Stimulated activated CD4-positive, alpha-beta T cell treated with anti-CD3 and anti-CD28 coated beads, TNF-alpha, amount 100 ng/mL, for 24 hours (primary cell): ENCODE results near the gene TRIM46.
A peak's percentile ranks its signal among the peaks of the same experiment; 100 is the strongest.
"Not testable (repeated sequence)": the region's sequence is repeated elsewhere in the genome, so short reads cannot be mapped to it uniquely, and the experiment has no call there.

ENCODE experiments used
- DNase-seq, 3 experiments: peaks; one replicate each; pipeline ENCODE4 v3.0.0-alpha.2; 2020; ENCODE audit warnings: low read depth in 3 of 3

Gene TRIM46

DNA sequence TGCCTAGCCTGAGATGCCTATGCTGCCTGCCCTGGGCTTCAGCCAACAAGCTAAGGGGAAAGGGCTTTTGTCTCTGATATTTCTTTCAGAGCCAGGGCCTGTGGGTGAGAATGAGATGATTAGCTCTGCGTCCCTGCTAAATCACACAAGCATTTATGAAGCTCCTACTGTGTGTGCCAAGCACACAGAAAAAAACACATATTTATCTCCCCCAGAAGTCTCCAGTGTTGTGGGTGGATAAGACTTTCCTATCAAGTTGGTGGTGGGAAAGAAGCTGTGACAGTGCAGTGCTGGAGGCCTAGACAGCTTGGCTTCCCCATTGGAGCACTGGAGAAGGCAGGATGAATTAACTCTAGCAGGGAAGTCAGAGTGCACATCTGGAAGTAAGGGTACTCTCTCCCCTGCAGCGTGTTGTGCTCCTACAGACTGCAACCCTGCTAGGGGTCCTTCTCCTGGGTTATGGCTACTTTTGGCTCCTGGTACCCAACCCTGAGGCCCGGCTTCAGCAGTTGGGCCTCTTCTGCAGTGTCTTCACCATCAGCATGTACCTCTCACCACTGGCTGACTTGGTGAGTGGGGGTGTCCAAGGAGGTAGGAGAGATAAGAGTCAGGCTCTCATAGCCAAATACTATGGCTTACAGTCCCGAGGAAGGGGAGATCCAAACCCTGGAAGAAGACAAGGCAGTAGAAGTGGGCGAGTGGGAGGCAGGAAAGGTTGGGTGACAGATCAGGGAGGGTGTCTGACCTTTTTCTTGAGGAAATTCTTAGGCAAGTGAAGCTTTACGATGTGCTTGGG, 36.3 kb upstream of the TRIM46 start:
- no peak for DNase-seq

DNA sequence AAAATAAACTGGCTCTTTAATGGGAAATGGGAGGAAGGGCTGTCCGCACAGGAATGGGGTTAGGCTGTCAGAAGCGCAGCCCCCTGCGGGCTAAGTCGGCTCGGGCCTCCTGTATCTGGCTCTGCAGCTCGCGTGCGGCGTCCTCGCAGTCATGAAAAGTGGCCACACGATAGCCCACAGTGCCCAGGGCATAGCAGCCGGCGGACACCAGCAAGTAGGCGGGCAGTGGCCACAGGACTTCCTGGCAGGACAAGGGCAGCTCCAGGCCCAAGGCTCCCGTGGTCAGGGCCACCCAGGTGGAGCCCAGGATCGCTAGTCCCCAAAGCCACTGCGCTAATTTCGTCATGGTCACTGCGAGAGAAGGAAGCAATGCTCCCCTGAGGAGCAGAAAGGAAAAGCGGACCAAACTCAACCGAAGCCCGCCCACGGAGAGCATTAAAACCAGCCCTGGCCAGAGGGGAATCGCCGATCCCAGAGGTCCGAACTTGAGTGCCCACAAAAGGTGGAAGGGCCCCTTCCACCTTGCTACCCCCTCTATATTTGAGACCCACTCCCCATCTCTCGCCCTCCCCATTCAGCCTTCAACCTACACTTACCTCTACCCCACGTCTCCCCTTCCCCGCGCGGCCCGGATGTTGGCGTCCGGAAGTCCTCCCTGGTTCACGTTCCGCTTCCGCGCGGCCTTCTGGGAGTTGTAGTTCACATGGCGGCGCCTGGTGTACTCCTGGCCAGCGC, 33.6 kb upstream of the TRIM46 start, which contains the start of gene DPM3:
TSS of gene DPM3 (minus strand) at position 637 of the 735 bp plus-strand sequence. CDS start at position 346, 291 bp downstream.
- DNase-seq = peak; percentile 85 to 91 (median 86)

DNA sequence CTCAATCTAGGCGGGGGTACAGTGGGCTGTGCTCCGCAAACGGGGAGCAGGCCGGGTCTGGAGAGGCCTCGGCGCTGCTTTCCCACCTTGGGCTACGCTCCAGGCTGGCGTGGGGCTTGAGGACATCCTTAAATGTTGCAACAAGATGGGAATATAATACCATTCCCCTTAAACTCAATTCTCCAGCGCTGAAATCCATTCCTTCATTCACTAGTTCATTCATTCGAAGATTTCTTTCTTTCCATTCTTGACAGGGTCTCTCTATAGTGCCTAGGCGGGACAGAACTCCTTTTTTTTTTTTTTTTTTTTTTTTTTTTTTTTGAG, 33.1 kb upstream of the TRIM46 start:
- no peak for DNase-seq

DNA sequence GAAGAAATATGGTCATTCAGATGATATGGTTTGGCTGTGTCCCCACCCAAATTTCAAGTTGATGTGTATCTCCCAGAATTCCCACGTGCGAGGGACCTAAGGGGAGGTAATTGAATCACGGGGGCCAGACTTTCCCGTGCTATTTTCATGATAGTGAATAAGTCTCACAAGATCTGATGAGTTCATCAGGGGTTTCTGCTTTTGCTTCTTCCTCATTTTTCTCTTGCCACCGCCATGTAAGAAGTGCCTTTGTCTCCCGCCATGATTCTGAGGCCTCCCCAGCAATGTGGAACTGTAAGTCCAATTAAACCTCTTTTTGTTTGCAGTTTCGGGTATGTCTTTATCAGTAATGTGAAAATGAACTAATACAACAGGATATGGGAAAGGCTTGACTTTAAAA, 31.9 kb upstream of the TRIM46 start:
- no peak for DNase-seq

DNA sequence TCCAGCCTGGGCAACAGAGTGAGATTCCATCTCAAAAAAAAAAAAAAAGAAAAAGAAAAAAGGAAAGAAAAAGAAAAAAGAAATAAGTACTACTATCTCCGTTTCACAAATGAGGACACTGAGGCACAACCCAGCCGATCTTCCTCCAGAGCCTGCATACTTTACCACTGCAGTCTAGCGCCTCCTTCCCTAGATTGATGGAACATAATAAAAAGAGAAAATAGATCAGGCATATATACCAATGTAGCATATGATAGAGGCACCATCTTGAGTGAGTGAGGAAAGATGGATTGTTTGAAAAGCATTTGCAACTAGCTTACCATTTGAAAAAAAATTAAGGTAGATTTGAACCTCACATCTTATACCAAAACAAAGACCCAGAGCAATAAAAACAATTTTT, 28.2 kb upstream of the TRIM46 start:
- DNase-seq = no peak

DNA sequence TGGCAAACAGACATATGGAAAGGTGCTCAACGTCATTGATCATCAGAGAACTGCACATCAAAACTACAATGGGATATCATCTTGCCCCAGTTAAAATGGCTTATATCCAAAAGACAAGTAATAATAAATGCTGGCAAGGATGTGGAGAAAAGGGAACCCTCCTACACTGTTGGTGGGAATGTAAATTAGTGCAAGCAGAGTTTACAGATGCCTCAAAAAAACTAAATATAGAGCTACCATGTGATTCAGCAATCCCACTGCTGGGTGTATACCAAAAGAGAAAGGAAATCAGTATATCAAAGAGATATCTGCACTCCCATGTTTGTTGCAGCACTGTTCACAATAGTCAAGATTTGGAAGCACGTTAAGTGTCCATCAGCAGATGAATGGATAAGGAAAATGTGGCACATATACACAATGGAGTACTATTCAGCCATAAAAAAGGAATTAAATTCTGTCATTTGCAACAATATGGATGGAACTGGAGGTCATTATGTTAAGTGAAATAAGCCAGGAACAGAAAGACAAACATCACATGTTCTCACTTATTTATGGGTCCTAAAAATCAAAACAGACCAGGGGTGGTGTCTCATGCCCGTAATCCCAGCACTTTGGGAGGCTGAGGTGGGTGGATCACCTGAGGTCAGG, 17.5 kb upstream of the TRIM46 start:
- DNase-seq = not testable (repeated sequence)

DNA sequence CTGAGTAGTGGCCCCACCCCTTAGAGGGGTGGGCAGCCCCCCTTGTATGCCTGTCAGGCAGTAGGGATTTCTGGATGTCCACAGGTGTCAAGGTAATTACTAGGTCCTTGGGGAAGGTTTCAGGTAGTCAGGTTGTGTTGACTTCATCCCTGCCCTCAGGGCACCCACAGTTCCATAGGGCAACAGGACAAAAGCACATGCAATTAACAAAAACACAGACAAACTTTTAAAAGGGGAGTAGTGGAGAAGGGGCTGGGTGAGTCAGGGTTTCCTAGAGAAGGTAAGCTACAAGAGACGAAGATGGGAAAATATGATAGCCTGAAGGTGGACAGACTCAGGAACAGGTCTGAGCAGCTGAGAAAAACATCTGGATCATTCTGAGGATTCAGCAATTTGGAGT, 14.7 kb upstream of the TRIM46 start:
- no peak for DNase-seq

DNA sequence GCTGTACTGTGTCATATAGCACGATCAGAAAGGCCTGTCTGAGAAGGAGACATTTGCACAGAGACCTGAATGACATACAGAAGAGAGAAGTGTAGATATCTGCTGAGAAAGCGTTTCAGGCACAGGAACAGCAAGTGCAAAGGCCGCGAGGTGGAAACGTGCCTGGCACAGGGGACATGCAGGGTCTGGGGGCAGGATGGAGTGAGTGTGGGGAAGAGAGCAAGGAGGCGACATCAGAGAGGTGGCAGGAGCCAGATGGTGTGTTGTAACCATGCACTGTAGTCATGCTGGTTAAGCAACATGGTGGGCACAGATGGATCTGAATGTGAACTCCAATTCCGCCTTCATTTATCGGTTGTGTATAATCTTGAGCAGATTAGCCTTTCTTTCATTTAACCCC, 13.5 kb upstream of the TRIM46 start:
- DNase-seq = no peak

DNA sequence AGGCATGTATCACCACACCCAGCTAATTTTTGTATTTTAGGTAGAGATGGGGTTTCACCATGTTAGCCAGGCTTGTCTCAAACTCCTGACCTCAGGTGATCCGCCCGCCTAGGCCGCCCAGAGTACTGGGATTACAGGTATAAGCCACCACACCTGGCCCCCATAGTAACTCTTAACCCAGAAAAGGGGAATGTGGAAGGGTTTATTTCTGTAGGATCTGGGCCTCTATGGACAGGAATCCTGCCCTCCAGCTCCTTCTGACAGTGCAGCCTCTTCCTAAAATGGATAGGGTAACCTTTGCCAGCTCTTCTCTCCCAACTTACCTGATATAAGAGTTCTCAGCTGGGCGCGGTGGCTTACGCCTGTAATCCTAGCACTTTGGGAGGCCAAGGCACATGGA, 11.0 kb upstream of the TRIM46 start:
- DNase-seq = not testable (repeated sequence)

DNA sequence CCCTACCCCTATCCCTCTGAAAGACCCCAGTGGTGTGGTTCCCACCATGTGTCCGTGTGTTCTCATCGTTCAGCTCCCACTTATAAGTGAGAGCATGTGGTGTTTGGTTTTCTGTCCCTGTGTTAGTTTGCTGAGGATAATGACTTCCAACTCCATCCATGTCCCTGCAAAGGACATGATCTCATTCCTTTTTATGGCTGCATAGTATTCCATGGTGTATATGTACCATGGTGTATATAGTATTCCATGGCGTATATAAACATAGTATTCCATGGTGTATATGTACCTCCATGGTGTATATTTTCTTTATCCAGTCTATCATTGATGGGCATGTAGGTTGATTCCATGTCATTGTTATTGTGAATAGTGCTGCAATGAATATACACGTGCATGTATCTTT, 9.9 kb upstream of the TRIM46 start:
- not testable (repeated sequence) for DNase-seq

DNA sequence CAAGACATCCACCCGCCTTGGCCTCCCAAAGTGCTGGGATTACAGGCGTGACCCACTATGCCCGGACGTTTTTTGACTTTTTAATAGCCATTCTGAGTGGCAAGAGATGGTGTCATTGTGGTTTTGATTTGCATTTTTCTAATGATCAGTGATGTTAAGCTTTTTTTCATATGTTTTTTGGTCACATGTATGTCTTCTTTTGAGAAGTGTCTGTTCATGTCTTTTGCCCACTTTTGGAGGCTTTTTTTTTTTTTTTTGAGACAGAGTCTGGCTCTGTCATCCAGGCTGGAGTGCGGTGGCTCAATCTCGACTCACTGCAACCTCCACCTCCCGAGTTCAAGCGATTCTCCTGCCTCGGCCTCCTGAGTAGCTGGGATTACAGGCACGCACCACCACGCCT, 9.0 kb upstream of the TRIM46 start:
- not testable (repeated sequence) for DNase-seq

DNA sequence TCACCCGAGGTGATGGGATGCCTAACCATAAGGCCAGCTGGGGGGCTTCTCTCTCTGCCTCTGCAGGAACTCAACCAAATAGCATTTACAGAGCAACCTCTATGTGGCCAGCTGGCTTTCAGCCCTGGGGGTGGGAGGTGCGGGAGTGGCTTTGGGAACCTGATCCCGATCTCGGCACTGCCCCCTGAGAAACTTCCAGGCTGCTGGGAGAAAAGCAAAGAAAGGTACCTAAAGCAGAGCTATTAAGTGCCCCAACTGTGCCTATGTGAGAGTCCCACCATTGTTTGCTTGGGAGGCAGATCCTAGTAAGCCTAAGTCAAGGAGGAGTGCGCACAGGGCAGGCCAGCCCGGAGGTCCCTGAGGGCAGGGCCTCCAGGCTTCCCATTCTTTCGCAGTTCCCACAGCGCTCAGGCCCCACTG, 7.6 kb upstream of the TRIM46 start:
- no peak for DNase-seq

DNA sequence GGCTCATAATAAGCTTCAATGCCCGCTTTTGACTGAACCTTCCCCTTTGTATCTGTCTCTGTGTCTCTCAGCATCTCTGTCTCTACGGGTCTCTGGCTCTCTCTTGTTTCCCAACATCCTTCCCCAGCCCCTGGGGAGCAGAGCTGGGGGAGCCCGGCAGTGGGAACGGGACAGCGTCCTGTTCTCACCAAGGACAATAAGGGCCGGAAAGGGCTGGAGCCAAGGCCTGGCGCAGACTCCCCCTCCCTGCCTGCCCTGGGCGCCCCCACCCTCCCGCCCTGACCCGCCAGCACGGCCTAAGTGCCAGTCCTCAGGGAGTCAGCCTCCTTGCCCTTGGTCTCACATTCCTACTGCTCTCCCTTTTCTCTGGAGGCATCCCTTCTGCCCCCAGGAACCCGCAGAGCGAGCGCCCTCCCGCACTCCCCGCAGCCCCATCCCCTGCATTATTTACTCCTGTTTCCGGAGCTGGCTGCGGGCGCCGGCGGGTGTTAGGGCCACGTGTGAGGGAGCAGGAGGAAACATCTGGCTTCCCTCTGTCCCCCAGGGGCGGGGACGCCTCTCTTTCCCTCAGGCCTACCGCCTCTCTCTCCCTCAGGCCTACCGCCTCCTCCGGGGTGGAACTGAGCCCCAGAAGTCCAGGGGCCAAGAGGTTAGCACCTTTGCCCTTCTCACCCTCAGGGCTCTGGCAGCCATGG, 7.0 kb upstream of the TRIM46 start:
- DNase-seq = no peak

DNA sequence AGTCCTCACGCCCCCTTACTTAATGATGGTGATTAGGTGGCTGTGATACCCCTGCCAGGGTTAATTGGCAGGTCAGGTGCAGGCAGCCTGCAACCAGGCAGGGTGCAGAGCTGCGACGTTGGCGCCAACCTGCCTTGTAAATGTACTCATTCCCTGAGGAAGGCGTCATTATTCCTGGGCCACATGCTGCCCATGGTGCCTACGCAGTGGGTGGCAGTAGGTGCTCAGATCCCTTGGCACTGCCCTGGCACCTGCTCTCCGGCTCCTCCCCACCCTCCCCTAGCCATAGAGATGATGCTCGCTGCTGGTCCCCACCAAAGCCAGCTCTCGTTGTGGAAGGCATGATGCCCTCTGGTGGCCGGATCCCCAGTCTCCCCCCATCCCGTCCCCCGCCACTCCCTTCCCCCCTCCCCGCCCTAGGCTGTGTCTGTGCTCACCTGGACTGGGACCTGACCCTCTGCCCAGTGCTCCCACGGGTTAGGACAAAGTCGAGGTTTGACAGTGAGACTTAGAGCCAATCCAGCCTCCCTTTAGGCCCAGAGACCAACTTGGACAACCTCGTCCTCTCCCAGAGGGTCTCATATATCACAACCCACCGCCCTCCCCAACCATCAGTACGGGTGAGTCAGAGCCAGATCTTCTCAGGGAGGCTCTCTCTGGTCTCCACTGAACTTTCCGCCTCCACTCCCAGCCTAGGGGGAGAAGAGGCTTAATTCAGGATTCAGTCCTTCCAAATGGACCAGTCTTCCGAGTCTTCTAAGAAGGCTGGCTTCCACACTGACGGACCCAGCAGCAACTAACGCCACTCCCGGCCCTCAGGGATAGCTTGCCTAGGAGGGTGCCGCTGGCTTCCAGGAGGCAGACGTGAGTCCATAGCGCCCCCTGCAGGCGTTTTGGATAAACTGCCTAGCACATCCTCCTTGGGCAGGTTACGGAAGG, 6.2 kb upstream of the TRIM46 start:
- DNase-seq = peak; percentile 74 to 86 (median 80)

DNA sequence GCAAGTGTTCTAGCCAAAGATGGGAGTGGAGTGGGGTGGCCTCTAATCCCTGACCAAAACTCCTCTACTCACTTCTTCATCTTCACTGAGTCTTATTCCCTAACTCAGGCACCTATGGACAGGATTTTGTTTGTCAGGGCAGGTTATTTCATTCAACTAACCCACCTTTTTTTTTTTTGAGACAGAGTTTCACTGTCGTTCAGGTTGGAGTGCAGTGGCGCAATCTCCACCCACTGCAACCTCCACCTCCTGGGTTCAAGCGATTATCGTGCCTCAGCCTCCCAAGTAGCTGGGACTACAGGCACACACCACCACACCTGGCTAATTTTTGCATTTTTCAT, 5.6 kb upstream of the TRIM46 start:
- not testable (repeated sequence) for DNase-seq

DNA sequence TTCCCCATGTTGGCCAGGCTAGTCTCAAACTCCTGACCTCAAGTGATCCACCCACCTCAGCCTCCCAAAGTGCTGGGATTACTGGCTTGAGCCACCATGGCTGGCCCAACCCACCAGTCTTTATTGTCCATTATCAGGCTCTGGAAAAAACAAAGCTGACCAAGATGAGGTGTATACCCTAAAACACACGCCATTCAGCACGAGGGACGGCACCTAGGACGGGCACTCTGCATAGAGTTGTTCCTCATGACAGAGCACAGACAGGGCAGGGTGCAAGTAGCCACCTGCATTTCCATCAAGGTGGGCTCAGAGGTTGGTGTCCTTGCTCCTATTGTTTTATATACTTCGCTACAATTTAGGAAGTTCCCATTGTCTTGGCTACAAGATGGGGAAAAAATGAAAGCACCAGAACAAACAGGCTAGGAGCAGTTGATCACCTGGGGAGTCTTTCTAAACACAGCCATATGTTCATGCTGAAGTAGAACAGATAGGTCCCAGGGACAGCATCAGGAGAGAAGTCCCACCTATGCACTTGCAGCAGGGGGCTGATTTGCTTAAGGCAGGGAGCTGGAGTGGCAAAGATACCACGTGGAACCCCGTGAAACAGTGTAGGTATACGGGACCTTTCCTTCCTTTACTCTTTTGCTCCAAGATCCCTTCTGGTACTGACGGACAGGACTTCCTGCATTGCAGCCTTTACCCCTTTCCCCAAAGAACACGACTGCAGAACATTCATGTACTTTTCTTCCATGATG, 5.0 kb upstream of the TRIM46 start:
- DNase-seq = no peak

DNA sequence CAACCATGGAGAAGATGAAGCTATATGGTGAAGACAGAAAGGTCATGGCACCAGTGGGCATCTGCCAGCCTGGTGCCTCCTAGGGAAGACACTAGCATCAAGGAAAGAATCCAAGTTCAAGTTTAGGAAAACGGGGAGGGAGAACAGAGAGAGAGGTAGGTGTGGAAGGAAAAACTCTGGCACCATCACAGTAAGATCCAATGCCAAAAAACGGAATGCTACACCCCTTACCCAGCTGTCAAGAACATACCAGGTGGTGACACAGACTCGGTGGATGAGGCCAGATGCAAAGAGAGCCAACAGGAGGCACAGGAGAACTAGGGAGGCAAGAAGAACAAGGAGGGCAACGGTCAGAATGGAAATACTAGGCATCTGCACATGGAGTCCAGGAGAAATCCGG, 4.1 kb upstream of the TRIM46 start:
- DNase-seq = no peak

DNA sequence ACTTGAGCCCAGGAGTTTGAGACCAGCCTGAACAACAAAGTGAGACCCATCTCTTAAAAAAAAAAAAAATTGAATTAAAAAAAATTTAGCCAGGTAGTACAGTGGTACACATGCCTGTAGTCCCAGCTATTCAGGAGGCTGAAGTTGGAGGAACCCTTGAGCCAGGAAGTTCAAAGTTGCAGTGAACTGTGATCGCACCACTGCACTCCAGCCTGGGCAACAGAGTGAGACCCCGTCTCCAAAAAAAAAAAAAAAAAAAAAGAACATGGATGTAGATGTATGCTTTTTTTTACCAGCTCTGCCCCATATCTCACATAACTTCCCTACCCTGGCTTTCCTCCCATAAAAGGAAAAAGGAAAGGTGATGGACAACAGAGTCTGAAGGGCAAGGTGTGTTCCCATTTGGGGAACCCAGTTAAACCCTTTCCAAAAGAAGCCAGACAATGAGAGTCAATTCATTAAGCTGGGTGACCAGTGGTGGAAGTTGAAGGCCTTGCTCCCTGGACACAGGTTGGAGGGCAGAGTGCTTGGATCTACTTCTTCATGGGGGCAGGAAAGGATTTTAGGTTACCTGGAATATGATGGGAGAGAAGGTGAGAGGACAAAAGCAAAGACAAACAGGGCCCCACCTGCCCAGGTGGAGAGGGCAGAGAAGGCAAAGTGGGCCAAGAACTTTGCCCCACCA, 3.4 kb upstream of the TRIM46 start:
- DNase-seq = no peak

DNA sequence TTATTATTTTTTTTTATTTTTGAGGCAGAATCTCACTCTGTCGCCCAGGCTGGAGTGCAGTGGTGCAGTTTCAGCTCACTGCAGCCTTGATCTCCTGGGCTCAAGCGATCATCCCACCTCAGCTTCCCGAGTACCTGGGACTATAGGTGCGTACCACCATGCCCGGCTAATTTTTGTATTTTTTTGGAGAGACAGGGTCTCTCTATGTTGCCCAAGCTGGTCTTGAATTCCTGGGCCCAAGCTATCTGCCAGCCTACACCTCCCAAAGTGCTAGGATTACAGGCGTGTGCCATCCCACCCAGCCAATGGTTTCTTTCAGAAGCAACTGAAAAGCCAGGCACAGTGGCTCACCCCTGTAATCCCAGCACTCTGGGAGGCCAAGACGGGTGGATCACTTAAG, 2.8 kb upstream of the TRIM46 start:
- no peak for DNase-seq
